OCI-LY1 (cell line): ENCODE measurements around the gene RARG.
"Not testable (repeated sequence)": the region's sequence is repeated elsewhere in the genome, so short reads cannot be mapped to it uniquely, and the experiment has no call there.

Experiments
- H2AFZ ChIP-seq: fragments of 200-600 bp; sonication (generic), shearing (Covaris generic); 2 replicates; pipeline ENCODE4 v1.6.0; 2014; ENCODE audit warnings: antibody characterized with exemption, mild to moderate bottlenecking, low read length
- H3F3A ChIP-seq: fragments of 200-600 bp; sonication (generic), shearing (Covaris generic); 2 replicates; pipeline ENCODE4 v1.6.0; 2014; ENCODE audit warnings: mild to moderate bottlenecking, antibody characterized with exemption, low read length, moderate library complexity; ENCODE audit not compliant: insufficient read depth
- H3K27ac ChIP-seq: fragments of 200-600 bp; sonication (generic); 2 replicates; pipeline ENCODE4 v1.5.1; 2014; ENCODE audit warnings: low read length, mixed run types, mild to moderate bottlenecking, low read depth; ENCODE audit not compliant: poor library complexity, severe bottlenecking
- H3K27me3 ChIP-seq: fragments of 200-600 bp; sonication (generic); 2 replicates; pipeline ENCODE4 v1.6.0; 2014; ENCODE audit warnings: antibody characterized with exemption, mild to moderate bottlenecking, low read length, moderate library complexity; ENCODE audit not compliant: insufficient read depth
- H3K36me3 ChIP-seq: fragments of 200-600 bp; sonication (generic); 2 replicates; pipeline ENCODE4 v1.6.1; 2014; ENCODE audit warnings: mild to moderate bottlenecking, antibody characterized with exemption, low read length, moderate library complexity, mixed read lengths; ENCODE audit not compliant: insufficient read depth
- H3K4me1 ChIP-seq: fragments of 200-600 bp; sonication (generic); 2 replicates; pipeline ENCODE4 v1.5.1; 2014; ENCODE audit warnings: mild to moderate bottlenecking, low read length, moderate library complexity; ENCODE audit not compliant: insufficient read depth, severe bottlenecking
- H3K4me2 ChIP-seq: fragments of 200-600 bp; sonication (generic), shearing (Covaris generic); 2 replicates; pipeline ENCODE4 v1.6.1; 2014; ENCODE audit warnings: low read length
- H3K4me3 ChIP-seq: fragments of 200-600 bp; sonication (generic); 2 replicates; pipeline ENCODE4 v1.5.1; 2014; ENCODE audit warnings: low read length, low read depth, mild to moderate bottlenecking, mixed read lengths; ENCODE audit not compliant: poor library complexity, severe bottlenecking
- H3K79me2 ChIP-seq: fragments of 200-600 bp; shearing (Covaris generic); 2 replicates; pipeline ENCODE4 v1.6.1; 2016; ENCODE audit warnings: mixed run types, low read length, mixed read lengths; ENCODE audit not compliant: insufficient read depth
- H3K9ac ChIP-seq: fragments of 200-600 bp; sonication (generic), shearing (Covaris generic); 2 replicates; pipeline ENCODE4 v1.6.1; 2014; ENCODE audit warnings: mild to moderate bottlenecking, low read length, mixed read lengths
- H3K9me2 ChIP-seq: fragments of 200-600 bp; sonication (generic), shearing (Covaris generic); 2 replicates; pipeline ENCODE4 v1.6.1; 2014; ENCODE audit warnings: low read depth, mild to moderate bottlenecking, low read length, mixed read lengths
- H3K9me3 ChIP-seq: fragments of 200-600 bp; shearing (Covaris generic); 2 replicates; pipeline ENCODE4 v1.6.1; 2014; ENCODE audit warnings: low read length, mixed read lengths
- H4K20me1 ChIP-seq: fragments of 200-600 bp; sonication (generic), shearing (Covaris generic); 2 replicates; pipeline ENCODE4 v1.6.0; 2016; ENCODE audit warnings: mild to moderate bottlenecking, low read length; ENCODE audit not compliant: insufficient read depth
- CTCF ChIP-seq: fragments of 200-600 bp; sonication (generic), shearing (Covaris generic); IDR thresholded peaks from 2 replicates; pipeline ENCODE4 v1.5.1; 2017; ENCODE audit warnings: mild to moderate bottlenecking, antibody characterized with exemption, low read length, moderate library complexity, mixed read lengths
- EZH2 ChIP-seq: fragments of 200-600 bp; sonication (generic), shearing (Covaris generic); IDR thresholded peaks from 2 replicates; pipeline ENCODE4 v1.8.0; 2017; ENCODE audit warnings: borderline replicate concordance, mixed run types, mild to moderate bottlenecking, antibody characterized with exemption, low read length, moderate library complexity, mixed read lengths

Gene RARG

GRCh38 chr12:53170215-53170614 is 61.8 kb downstream of the RARG start:
- Histone ChIP-seq H3K36me3 (no peaks in the 10 kb centered on the region; the same call in 1 of the 2 replicates), H3K27me3 (no peaks in the 10 kb centered on the region), H3K9ac (no peak overlapping the region), H3K79me2 (no peaks in the 10 kb centered on the region), H3K9me2 (no peaks in the 10 kb centered on the region), H4K20me1 (no peaks in the 10 kb centered on the region), H3K4me3 (no peak overlapping the region), H3K9me3 (no peaks in the 10 kb centered on the region), H3K4me2 (no peak overlapping the region), H2AFZ (no peak overlapping the region), H3K27ac (no peak overlapping the region), H3F3A (no peaks in the 10 kb centered on the region), H3K4me1 (no peaks in the 10 kb centered on the region)
- TF ChIP-seq EZH2 (no peak), CTCF (no peak)

GRCh38 chr12:53169644-53170043 is 62.4 kb downstream of the RARG start:
- Histone ChIP-seq H3F3A (no peaks in the 10 kb centered on the region), H2AFZ (no peak overlapping the region), H3K9ac (no peak overlapping the region), H3K27me3 (no peaks in the 10 kb centered on the region), H3K4me1 (no peaks in the 10 kb centered on the region), H3K27ac (no peak overlapping the region), H4K20me1 (no peaks in the 10 kb centered on the region), H3K4me3 (no peak overlapping the region), H3K9me3 (no peaks in the 10 kb centered on the region), H3K79me2 (no peaks in the 10 kb centered on the region), H3K9me2 (no peaks in the 10 kb centered on the region), H3K36me3 (no peaks in the 10 kb centered on the region; the same call in 1 of the 2 replicates), H3K4me2 (no peak overlapping the region)
- TF ChIP-seq EZH2 = no peak
- no peak for TF ChIP-seq CTCF

GRCh38 chr12:53166837-53167236 is 65.2 kb downstream of the RARG start:
- Histone ChIP-seq H3K4me3 (no peak overlapping the region), H3K27ac (no peak overlapping the region), H3K9me2 (no peaks in the 10 kb centered on the region), H3K27me3 (no peaks in the 10 kb centered on the region), H3K79me2 (no peaks in the 10 kb centered on the region), H3F3A (no peaks in the 10 kb centered on the region), H2AFZ (no peak overlapping the region), H3K4me2 (no peak overlapping the region), H3K4me1 (no peaks in the 10 kb centered on the region), H3K9ac (no peak overlapping the region), H3K9me3 (no peaks in the 10 kb centered on the region), H3K36me3 (no peaks in the 10 kb centered on the region; the same call in 1 of the 2 replicates), H4K20me1 (no peaks in the 10 kb centered on the region)
- no peak for TF ChIP-seq CTCF
- TF ChIP-seq EZH2 = no peak

- not testable (repeated sequence) for H3K4me3 ChIP-seq, H4K20me1 ChIP-seq, H3K9me3 ChIP-seq, H3F3A ChIP-seq, H3K4me1 ChIP-seq, H3K9me2 ChIP-seq, H3K79me2 ChIP-seq, H3K27ac ChIP-seq, H2AFZ ChIP-seq, H3K36me3 ChIP-seq, H3K4me2 ChIP-seq, H3K27me3 ChIP-seq, H3K9ac ChIP-seq
Observed at GRCh38 chr12:53163008-53163407, 69.0 kb downstream of the RARG start.
